Measurements from ENCODE around the gene BSDC1. TPM values are rescaled to one million over a fixed set of nuclear protein-coding genes. Genes with fewer than 3 reads are reported as not detected.

Gene BSDC1
- polyA plus RNA-seq, 3 donors = 58.8 to 60.3 (median 59.5) TPM

DNA sequence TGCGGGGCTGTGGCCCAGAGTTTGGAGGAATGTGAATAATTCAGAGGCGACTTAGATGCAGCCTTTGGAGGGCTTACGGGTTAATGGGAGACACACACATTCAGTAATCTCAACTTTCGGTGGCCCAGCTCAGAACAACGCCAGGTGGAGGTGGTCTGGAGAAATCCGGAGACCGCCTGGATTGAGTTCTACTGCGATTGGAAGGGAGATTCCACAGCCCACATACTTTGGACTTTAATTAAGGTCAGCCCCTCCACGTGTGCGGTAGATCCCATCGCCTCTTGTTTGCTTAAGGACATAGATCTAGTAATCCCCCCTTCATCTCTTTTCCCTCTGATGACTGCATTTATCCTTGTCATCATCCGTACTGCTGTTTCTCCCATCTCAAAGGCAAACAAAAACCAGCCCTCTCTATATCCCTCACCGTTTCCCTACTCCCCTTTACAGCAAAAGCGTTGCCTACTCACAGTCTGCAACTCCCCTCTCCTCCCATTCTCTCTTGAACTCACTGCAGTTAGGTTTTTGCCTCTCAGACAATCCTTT, 720 bp upstream of the BSDC1 start:
- no peak for DNase-seq (ENCODE audit: low read depth in 3 of 3, low spot score in 2 of 3)

GRCh38 chr1:32393832-32394140, 455 bp downstream of the BSDC1 start:
- DNase-seq (ENCODE audit: low read depth in 3 of 3, low spot score in 2 of 3) = no peak

DNA sequence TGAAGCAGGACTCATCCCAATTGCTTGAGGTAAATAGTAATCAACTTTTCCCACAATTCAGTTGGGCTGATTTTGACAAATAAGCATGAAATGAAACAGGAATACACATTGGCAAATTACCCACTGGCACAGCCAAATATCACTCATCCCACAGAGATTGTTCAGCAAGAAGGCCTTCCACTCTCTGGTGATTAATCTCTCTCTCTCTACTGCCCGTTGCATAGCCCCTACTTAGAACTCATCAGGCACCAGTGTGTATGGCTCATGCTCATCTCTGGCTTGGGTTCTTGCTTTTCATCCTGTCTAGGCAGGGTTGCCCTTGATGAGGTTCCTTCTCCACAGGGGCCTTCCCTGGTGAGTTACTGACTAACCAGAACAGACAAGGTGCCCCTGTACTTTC, 1.1 kb downstream of the BSDC1 start:
- no peak for DNase-seq (ENCODE audit: low read depth in 3 of 3, low spot score in 2 of 3)

DNA sequence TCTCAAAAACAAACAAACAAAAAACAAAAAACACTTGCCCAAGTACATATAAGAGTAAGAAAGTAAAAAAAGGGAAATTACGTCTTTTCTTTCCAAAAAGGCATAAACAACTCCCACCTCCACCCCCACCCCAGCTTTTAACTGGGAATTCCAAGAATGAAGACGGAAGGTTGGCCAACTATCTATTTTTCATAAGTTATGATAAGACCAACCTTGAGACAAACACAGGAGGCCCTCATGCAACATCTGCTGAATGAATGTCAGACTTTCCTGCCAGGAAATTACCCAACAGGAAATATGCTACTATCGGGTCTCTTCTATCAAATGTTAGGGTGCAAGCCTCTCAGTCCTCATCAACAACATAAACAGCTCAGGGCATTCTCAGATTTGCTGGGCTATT, 1.9 kb downstream of the BSDC1 start:
- DNase-seq (ENCODE audit: low read depth in 3 of 3, low spot score in 2 of 3) = no peak

- no peak for DNase-seq (ENCODE audit: low read depth in 3 of 3, low spot score in 2 of 3)
Measured at GRCh38 chr1:32390904-32391870, 3.1 kb downstream of the BSDC1 start.

- no peak for DNase-seq (ENCODE audit: low read depth in 3 of 3, low spot score in 2 of 3)
Measured at GRCh38 chr1:32388641-32389040, 5.6 kb downstream of the BSDC1 start.

- no peak for DNase-seq (ENCODE audit: low read depth in 3 of 3, low spot score in 2 of 3)
Measured at GRCh38 chr1:32386676-32387392, 7.4 kb downstream of the BSDC1 start.

- no peak for DNase-seq (ENCODE audit: low read depth in 3 of 3, low spot score in 2 of 3)
Measured at GRCh38 chr1:32380057-32380456, 14.2 kb downstream of the BSDC1 start.

DNA sequence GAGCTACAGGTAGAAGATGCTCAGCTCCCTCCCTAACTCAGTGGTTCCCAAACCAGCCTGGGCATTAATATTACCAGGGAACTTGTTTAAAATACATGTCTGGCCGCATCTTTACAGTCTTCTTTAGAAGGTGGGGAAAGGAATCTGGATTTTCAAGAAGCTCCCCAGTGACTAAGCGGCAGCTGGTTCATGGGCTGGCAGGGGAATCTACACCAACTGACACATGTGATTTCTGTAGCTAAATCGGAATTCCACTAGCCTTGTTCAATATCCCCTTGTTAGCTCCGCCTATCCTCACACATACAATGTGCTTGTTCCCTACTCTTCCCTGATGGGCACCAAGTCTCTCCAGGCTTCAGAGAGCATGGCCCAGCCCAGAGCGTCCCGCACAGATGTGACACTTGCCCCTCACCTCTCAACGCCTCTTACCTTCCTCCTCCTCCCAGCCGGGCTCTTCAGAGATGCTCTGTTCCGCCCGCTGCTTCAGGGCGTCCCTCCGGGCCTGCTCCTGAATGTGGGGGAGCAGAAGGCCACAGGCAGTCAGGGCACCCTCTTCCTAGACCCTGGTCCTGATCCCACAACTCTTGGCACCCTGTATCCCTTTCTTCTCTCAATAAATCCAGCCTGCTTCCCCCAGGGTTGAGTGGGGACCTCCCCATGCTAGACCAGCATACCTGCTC, 16.6 kb downstream of the BSDC1 start:
- no peak for DNase-seq (ENCODE audit: low read depth in 3 of 3, low spot score in 2 of 3)

- DNase-seq (ENCODE audit: low read depth in 3 of 3, low spot score in 2 of 3) = no peak
Measured at GRCh38 chr1:32376199-32376598, 18.0 kb downstream of the BSDC1 start.

- DNase-seq (ENCODE audit: low read depth in 3 of 3, low spot score in 2 of 3) = no peak
Measured at GRCh38 chr1:32373996-32374592, 20.1 kb downstream of the BSDC1 start.

GRCh38 chr1:32372149-32372756, 22.0 kb downstream of the BSDC1 start:
- no peak for DNase-seq (ENCODE audit: low read depth in 3 of 3, low spot score in 2 of 3)

- DNase-seq (ENCODE audit: low read depth in 3 of 3, low spot score in 2 of 3) = no peak
Measured at GRCh38 chr1:32367912-32368635, 26.2 kb downstream of the BSDC1 start.

GRCh38 chr1:32365445-32365844, 28.8 kb downstream of the BSDC1 start:
- no peak for DNase-seq (ENCODE audit: low read depth in 3 of 3, low spot score in 2 of 3)

- DNase-seq (ENCODE audit: low read depth in 3 of 3, low spot score in 2 of 3) = no peak
Measured at GRCh38 chr1:32364836-32365235, 29.4 kb downstream of the BSDC1 start.

DNA sequence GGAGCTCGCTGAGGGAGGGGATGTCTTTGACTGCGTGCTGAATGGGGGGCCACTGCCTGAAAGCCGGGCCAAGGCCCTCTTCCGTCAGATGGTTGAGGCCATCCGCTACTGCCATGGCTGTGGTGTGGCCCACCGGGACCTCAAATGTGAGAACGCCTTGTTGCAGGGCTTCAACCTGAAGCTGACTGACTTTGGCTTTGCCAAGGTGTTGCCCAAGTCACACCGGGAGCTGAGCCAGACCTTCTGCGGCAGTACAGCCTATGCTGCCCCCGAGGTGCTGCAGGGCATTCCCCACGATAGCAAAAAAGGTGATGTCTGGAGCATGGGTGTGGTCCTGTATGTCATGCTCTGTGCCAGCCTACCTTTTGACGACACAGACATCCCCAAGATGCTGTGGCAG, 30.5 kb downstream of the BSDC1 start:
- DNase-seq (ENCODE audit: low read depth in 3 of 3, low spot score in 2 of 3) = no peak

DNA sequence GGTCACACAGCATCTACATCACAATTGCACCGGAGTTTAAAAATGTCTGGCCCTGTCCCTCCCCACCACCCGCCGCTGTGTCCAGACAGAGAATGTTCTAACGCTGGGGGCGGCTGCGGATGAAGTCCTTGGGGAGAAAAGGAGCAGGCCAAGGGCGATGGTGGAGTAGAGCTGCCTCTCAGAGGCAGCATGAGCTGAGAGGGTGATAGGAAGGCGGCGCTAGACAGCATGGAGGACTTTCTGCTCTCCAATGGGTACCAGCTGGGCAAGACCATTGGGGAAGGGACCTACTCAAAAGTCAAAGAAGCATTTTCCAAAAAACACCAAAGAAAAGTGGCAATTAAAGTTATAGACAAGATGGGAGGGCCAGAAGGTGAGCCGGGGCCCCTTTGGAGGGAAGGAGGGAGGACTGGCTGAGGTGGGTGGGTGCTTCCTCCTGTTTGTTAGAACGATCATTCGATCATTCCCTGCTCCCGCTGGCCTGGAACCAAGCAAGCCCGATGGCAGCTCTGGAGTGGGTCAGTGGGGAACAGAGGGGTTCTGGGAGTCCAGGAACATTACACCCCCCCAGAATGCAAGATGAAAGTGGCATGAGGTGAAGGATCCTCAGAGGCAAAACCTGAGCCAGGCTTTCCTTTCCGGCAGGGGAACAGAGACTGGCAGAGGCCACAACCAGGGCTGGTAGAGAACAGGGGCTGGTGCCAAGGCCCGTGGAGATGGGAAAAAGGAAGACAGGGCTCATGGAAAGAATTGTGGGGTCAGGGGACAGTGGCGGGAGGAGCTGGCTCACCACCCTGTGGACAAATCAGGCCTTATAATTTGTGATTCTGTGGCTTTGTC, 31.5 kb downstream of the BSDC1 start, which contains the start of the genes FAM229A and TSSK3:
Gene FAM229A, minus strand, starts transcription at position 12 of the 840 bp plus-strand sequence. CDS start 394 bp downstream, outside the sequence.
Gene TSSK3, plus strand, starts transcription at position 66 of the 840 bp plus-strand sequence. Its CDS starts 163 bp downstream, at position 229.
- no peak for DNase-seq (ENCODE audit: low read depth in 3 of 3, low spot score in 2 of 3)

DNA sequence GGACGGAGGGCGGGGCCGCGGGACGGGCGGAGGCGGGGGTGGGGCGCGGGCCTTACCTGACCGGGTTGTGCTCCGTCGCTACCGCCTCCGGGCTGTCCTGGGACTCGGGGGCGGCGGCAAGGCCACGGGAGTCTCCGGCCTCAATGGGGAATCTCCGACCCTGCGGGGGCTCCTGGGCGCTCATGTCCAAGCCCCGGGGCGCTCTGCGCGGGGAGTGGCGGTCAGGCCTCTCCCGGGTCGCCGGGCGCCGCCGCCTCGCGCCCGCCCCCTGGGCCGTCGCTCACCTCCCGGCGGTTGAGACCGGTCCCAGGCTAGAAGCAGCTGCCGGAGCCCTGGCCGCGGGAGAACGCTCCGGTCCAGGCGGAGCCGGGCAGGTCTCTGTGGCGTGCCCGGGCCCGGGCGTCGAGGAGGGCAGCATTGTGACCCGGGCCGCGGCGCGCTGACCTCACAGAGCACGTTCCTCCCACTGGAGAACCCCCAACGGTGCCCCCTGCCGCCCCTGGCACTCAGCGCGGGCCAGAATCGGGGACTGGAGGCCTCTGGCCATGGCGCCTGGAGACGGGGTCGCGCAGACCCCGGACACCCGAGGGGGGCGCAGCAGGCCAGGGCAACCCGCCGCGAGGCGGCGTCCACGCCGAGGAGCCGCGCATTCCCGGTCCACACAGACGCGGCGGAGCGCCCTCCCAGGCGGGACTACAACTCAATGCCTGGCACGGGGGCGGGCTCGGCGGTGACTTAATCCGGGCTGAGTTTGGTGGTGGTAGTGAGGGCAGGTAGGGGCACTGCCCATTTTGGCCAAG, 32.4 kb downstream of the BSDC1 start:
- DNase-seq (ENCODE audit: low read depth in 3 of 3, low spot score in 2 of 3) = no peak
